OCI-M2 (cell line): Measurements from ENCODE around the gene MSI1.

Source experiments
- DNase-seq: peaks from one replicate; lab custom pipeline; 2025; ENCODE audit not compliant: unreplicated experiment; lab: John Stamatoyannopoulos, UW

MSI1 gene

DNA sequence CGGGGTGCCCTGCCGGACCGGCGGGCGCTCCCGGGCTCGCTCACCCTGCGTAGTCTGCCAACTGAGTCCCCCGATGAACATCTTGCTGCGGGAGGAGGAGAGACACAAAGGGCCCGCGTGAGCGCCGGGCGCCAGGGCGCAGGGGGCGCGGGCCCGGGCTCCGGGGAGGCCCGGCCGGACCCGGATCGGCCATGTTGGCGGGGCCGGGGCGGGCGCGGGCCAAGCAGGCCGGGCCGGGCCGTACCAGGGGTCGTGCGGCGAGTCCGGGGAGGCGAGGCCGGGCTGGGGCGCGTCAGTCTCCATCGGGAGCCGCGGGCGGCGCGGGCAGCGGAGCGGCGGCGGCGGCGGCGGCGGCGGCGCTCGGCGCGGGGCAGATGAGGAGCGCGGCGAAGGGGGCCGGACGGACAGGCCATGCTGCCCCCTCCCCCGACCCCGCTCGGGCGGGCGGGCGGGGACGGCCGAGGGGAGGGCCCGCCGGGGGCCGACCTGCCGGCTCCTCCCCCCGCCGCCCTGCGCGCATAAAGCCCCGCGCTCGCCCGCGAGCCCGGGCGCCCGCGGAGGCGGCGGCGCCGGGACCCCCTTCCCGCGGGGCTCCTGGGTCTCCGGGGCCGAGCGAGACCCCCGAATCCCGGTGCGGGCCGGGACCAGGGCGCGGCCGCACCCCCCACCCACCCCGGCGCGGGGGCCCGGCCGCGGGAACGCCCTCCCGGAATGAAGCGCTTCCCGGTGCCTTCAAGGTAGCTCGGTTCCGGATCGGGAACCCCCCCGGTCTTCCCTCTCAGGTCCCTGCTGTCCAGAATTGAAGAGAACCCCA, at the start of gene MSI1:
TSS of gene MSI1 (minus strand) at position 376 of the 814 bp plus-strand sequence. CDS start at position 303, 73 bp downstream.
- no peak for DNase-seq

DNA sequence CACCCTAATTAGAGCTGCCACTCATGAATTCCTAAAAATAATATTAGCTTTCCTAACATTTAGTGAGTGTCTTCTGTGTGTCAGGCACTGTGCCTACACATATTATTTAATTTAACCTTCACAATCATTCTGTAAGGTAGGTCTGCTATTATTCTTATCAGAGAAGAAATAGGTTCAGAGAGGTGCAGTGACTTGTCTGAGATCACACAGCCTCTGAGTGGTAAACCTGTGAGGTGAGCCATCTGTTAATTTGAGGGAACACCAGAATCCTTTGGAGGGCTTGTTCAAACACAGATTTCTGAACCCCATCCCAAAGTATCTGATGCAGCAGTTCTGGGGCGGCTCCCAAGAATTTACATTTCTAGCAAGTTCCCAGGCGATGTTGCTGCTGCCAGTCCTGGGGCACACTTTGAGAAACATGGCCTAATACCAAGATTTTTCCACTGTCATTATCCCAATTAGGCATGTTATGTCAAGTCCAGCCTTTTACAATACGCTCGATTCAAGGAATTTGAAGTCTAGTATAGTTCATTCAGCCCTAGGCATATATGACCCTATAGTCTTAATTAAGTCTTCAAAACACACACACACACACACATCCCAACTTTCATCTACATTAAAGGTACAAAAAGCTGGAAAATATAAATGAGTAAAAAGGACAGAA, 49.1 kb upstream of the MSI1 start:
- DNase-seq = no peak

- DNase-seq = no peak
Measured at GRCh38 chr12:120416490-120417216, 47.7 kb upstream of the MSI1 start.

DNA sequence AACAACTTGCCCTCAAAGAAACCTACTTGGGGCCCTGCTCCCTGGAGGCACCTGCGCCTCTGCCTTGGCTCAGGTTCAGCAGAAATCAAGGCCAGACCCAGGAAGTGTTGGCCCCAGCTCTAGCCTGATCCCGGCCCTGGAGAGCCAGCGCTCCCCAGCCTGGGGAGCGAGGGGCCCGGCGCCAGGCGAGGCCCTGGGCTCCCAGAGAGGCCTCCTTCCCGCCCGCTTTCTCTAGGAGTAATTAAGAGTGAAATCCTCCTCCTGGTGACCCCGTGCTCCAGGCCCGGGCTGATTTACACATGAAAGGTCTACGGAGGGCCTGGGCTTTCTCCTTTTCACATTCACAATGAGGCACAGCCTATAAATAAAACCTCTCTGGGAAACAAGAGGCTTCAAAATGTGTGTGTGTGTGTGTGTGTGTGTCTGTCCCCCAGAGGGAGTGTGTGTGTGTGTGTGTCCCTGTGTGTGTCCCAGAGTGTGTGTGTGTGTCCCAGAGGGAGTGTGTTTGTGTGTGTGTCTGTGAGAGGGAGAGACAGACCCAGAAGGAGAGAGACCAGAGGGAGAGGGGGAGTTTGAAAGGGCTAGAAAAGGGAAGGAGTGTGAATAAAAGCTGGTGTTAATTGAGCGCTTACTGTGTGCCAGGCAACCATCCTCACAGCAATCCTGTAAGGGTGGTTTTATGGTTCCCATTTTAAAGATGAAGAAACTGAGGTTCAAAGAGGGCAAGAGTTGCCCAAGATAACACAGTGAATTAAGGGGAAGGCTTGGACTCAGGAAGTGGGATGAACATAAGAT, 45.1 kb upstream of the MSI1 start:
- DNase-seq = no peak

- DNase-seq = no peak
Measured at GRCh38 chr12:120412421-120412820, 43.5 kb upstream of the MSI1 start.

- DNase-seq = no peak
Measured at GRCh38 chr12:120408771-120409170, 39.8 kb upstream of the MSI1 start.

DNA sequence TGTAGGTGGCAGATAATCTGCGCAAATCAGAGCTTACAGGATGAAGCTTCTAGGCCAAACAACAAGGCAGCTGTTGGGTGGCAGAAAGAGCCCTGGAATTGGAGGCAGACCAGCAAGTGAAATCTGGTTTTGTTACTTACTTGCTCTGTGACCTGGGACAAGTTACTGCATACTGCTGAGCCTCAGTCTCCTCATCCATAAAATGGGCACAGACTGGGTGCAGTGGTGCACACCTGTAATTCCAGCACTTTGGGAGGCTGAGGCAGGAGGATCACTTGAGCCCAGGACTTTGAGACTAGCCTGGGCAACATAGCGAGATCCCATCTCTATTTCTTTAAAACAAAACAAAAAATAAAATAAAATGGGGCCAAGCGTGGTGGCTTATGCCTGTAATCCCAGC, 37.6 kb upstream of the MSI1 start:
- DNase-seq = no peak

GRCh38 chr12:120406069-120406468, 37.1 kb upstream of the MSI1 start:
- no peak for DNase-seq

GRCh38 chr12:120404271-120404670, 35.3 kb upstream of the MSI1 start:
- DNase-seq = no peak

- DNase-seq = no peak
Measured at GRCh38 chr12:120403869-120404268, 34.9 kb upstream of the MSI1 start.

DNA sequence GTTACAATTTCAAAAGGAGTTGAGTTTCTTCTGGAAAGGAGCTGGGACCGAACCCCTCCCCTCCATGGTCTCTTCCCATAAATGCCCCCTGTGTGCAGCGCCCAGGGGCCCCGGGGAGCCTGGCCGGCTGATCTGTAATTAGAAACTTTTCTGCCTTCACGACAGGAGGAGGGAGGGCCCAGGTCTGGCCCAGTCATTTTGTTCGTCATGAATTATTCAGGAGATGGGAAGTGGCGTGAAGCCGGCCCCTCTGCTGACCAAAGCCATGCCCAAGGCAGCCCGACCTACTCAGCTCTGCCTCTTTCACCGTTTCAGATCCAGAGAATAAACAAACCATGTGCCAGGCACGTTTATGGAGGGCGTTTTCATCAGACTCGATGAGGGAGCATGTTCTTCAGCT, 33.3 kb upstream of the MSI1 start:
- no peak for DNase-seq

DNA sequence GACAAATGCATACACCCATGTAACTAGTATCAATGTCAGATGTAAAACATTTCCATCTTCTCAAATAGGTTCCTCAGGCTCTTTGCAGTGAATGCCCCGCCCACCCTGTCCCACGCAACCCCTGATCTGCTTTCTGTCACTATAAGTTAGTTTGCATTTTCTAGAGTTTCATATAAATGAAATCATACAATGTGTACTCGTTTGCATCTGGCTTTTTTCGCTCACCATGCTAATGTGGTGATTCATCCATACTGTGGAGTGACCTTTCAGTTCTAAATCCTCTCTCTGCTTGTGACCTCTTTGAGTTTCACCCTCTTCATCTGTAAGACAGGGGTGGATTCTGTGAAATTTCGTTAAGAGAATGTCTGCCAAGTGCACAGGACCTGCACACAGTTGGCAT, 30.6 kb upstream of the MSI1 start:
- no peak for DNase-seq

- DNase-seq = no peak
Measured at GRCh38 chr12:120397824-120398540, 29.0 kb upstream of the MSI1 start.

DNA sequence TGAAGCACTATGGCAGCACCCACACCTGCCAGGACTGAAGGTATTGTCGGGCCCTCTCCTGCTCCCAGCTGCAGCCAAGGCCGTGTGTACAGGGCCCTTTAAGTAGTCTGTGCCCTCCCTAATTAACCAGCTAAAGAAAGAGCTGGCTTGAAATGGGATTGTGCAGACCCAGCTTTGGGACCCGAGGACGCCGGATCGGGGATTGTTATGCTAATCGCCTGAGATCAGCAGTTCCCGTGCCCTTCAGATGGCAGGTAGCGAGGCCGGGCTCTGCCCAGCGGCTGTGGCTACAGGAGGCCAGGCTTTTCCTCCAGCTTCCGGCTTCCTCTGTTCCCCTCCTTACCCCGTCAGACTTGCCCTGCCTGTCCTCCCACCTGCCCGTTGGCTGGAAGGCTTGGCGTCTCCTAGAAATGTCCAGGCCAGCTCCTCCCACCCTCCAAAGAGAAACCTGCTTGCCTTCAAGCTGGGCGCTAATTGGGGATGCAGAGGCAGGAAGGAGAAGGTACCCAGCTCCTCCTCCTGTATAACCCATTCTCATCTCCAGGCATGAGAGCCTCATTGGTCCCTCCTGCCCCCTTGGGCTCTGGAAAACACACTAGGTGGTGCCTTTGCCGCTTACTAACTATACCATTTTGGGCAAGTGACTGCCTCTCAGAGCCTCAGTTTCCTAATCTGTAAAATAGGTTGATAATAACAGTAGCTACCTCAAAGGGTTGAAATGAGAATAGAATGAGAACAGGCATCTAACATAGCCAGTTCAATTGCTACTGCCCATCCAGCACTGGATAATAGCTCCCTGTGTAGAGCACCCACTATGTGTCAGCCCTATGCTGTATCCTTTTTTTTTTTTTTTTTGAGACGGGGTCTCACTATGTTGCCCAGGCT, 25.8 kb upstream of the MSI1 start:
- DNase-seq = no peak

- no peak for DNase-seq
Measured at GRCh38 chr12:120390540-120391120, 21.7 kb upstream of the MSI1 start.

DNA sequence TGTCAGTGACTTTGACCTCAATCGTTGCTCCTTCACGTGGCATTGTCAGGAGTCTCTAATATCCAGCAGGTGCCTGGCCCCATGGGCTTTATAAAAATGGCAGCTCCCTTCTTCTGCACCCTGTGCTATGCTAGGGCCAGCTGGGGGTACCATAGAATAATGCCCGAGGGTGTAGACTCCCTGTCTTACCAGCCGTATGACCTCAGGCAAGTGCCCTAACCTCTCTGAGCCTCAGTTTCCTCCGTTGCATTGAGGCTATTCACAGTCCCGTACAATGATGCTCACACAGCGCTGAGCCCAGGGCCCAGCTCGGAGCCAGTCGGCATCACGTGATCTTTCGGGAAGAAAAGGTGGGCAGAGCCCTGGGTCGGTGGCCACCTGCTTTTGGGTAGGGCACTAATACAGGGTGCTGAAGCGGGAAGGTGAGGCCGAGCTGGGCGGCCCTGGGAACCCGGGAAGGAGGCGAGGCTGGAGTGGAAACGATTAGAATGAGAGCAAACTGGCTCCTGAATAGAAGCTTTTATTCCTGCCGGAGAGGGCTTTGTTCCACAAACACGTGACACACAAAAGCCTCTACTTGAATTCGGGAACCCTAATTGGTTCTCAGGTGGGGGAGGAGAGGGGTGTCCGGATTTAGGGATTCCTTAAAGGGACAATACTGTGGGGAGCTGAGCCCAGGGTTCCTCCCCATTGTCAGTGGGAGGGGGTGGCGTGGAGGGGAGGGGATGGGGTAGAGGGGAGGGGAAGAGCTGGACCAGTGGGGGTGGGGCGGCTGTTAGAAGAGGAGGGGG, 19.9 kb upstream of the MSI1 start:
- DNase-seq = no peak

GRCh38 chr12:120381752-120382419, 12.9 kb upstream of the MSI1 start:
- no peak for DNase-seq

DNA sequence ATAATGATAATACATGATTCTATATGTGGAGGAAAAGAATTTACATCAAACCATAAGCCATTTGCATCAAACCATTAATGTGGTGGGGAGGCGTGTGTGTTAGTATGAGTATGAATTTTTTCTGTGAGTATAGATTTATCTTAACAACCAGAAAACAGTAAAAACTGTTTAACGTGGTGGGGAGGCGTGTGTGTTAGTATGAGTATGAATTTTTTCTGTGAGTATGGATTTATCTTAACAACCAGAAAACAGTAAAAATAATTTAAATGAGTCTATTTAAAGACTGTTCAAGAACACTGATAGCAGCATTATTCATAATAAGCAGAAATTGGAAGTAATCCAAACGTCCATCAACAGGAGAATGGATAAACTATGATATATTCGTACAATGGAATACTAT, 9.1 kb upstream of the MSI1 start:
- DNase-seq = no peak
